Uterus (tissue), 2 donors: Measurements from ENCODE around the gene RICTOR.

Source experiments
- CTCF ChIP-seq, 4 experiments: fragments of 200-600 bp in 2 of 4; fragments of 450-650 bp in 2 of 4; sonication (generic) in 2 of 4; IDR thresholded peaks; one replicate each; pipeline ENCODE4 v1.5.1; 2016 to 2019; ENCODE audit warnings: antibody characterized with exemption in 4 of 4, mild to moderate bottlenecking in 2 of 4, moderate library complexity in 1 of 4
- POLR2A ChIP-seq, 2 donors: fragments of 450-650 bp; IDR thresholded peaks; one replicate each; pipeline ENCODE4 v1.6.1; 2016; ENCODE audit warnings: antibody characterized with exemption in 2 of 2, mild to moderate bottlenecking in 1 of 2, moderate library complexity in 1 of 2

GRCh38 chr5:39113354-39113953 lies 39.3 kb upstream of the RICTOR start:
- TF ChIP-seq CTCF (IDR thresholded peaks at IDR 0.05) (no peak), POLR2A (IDR thresholded peaks at IDR 0.05) (no peak)
